HEK293 (cell line): Measurements from ENCODE around the gene OSCP1.

Experiments used
- CTCF ChIA-PET: fragments of 350-600 bp; formaldehyde crosslinking; extraction: SDS; loops from one replicate; lab custom pipeline; 2021; ENCODE audit warnings: antibody characterized with exemption; lab: Yijun Ruan, JAX
- POLR2A ChIA-PET: fragments of 300-600 bp; formaldehyde crosslinking; extraction: SDS; loops from one replicate; lab custom pipeline; 2020; ENCODE audit warnings: antibody characterized with exemption, inconsistent platforms; lab: Yijun Ruan, JAX
- H3K27ac ChIP-seq: fragments of 200-500 bp; sonication (Bioruptor generic); 2 replicates; pipeline ENCODE4 v1.5.1; 2014; ENCODE audit warnings: low read depth, low read length, control low read depth, inconsistent platforms; ENCODE audit errors: extremely low read depth
- H3K36me3 ChIP-seq, 2 experiments: fragments of 200-500 bp in 1 of 2; sonication (Bioruptor generic) in 1 of 2; 1 replicate in 1 of 2; 2 replicates in 1 of 2; pipeline ENCODE4 v1.5.1; 2014 to 2017; ENCODE audit warnings: inconsistent platforms in 2 of 2, low read length in 2 of 2; ENCODE audit not compliant: control insufficient read depth in 2 of 2, insufficient read depth in 1 of 2
- H3K4me1 ChIP-seq: fragments of 200-500 bp; sonication (Bioruptor generic); 2 replicates; pipeline ENCODE4 v1.5.1; 2014; ENCODE audit warnings: mild to moderate bottlenecking, low read length, inconsistent platforms; ENCODE audit not compliant: control insufficient read depth, insufficient read depth
- H3K4me3 ChIP-seq: 2 replicates; pipeline ENCODE4 v1.5.1; 2011; ENCODE audit warnings: low read depth, mild to moderate bottlenecking, control low read depth, low read length, moderate library complexity
- H3K9me3 ChIP-seq: fragments of 200-500 bp; sonication (Bioruptor generic); 2 replicates; pipeline ENCODE4 v1.5.1; 2014; ENCODE audit warnings: low read depth, low read length, inconsistent platforms; ENCODE audit not compliant: control insufficient read depth, insufficient read depth
- FEZF1 ChIP-seq: fragments of 450-650 bp; formaldehyde crosslinking; IDR thresholded peaks from 2 replicates; pipeline ENCODE4 v1.5.1; 2016; ENCODE audit warnings: missing biosample characterization, missing genetic modification characterization
- INSM2 ChIP-seq: fragments of 450-650 bp; formaldehyde crosslinking; IDR thresholded peaks from 2 replicates; pipeline ENCODE4 v1.5.1; 2016; ENCODE audit warnings: missing biosample characterization, missing genetic modification characterization
- KLF1 ChIP-seq: fragments of 450-650 bp; formaldehyde crosslinking; IDR thresholded peaks from 2 replicates; pipeline ENCODE4 v1.5.1; 2016; ENCODE audit warnings: missing biosample characterization, missing genetic modification characterization
- PRDM10 ChIP-seq: fragments of 450-650 bp; formaldehyde crosslinking; IDR thresholded peaks from 2 replicates; pipeline ENCODE4 v1.5.1; 2016; ENCODE audit warnings: missing biosample characterization, missing genetic modification characterization
- PRDM6 ChIP-seq: fragments of 450-650 bp; formaldehyde crosslinking; IDR thresholded peaks from 2 replicates; pipeline ENCODE4 v1.5.1; 2017; ENCODE audit warnings: missing biosample characterization, missing genetic modification characterization
- SCRT1 ChIP-seq: fragments of 450-650 bp; formaldehyde crosslinking; IDR thresholded peaks from 2 replicates; pipeline ENCODE4 v1.5.1; 2016; ENCODE audit warnings: missing biosample characterization, missing genetic modification characterization, borderline replicate concordance
- TRIM28 ChIP-seq: IDR thresholded peaks from 2 replicates; pipeline ENCODE4 v1.6.1; 2011; ENCODE audit warnings: low read length, control low read depth, borderline replicate concordance
- ZBTB26 ChIP-seq: fragments of 450-650 bp; formaldehyde crosslinking; optimal IDR thresholded peaks from 2 replicates; pipeline ENCODE3; 2016; ENCODE audit warnings: missing biosample characterization, mild to moderate bottlenecking, missing genetic modification characterization
- ZBTB7A ChIP-seq: fragments of 450-650 bp; formaldehyde crosslinking; IDR thresholded peaks from 2 replicates; pipeline ENCODE4 v1.5.1; 2016; ENCODE audit warnings: low read depth, missing biosample characterization, missing genetic modification characterization
- ZNF148 ChIP-seq: fragments of 450-650 bp; formaldehyde crosslinking; IDR thresholded peaks from 2 replicates; pipeline ENCODE4 v1.5.0; 2017; ENCODE audit warnings: missing biosample characterization, missing genetic modification characterization, borderline replicate concordance
- ZNF155 ChIP-seq: fragments of 450-650 bp; formaldehyde crosslinking; IDR thresholded peaks from 2 replicates; pipeline ENCODE4 v1.5.1; 2016; ENCODE audit warnings: missing biosample characterization, missing genetic modification characterization
- ZNF266 ChIP-seq: fragments of 450-650 bp; formaldehyde crosslinking; IDR thresholded peaks from 2 replicates; pipeline ENCODE4 v1.5.1; 2016; ENCODE audit warnings: missing biosample characterization, missing genetic modification characterization, low read depth
- ZNF292 ChIP-seq: fragments of 450-650 bp; formaldehyde crosslinking; IDR thresholded peaks from 2 replicates; pipeline ENCODE4 v1.5.1; 2016; ENCODE audit warnings: low read depth, missing biosample characterization, missing genetic modification characterization, borderline replicate concordance
- ZNF341 ChIP-seq: fragments of 450-650 bp; formaldehyde crosslinking; IDR thresholded peaks from 2 replicates; pipeline ENCODE4; 2016; ENCODE audit warnings: low read depth, missing biosample characterization, missing genetic modification characterization
- ZNF366 ChIP-seq: fragments of 450-650 bp; formaldehyde crosslinking; conservative IDR thresholded peaks from 2 replicates; pipeline ENCODE4 v1.5.1; 2016; ENCODE audit warnings: missing biosample characterization, missing genetic modification characterization
- ZNF398 ChIP-seq: fragments of 450-650 bp; formaldehyde crosslinking; IDR thresholded peaks from 2 replicates; pipeline ENCODE4 v1.5.1; 2017; ENCODE audit warnings: missing biosample characterization, missing genetic modification characterization
- ZNF513 ChIP-seq: fragments of 450-650 bp; IDR thresholded peaks from 2 replicates; pipeline ENCODE4 v1.5.1; 2018; ENCODE audit warnings: missing biosample characterization, missing genetic modification characterization
- ZNF548 ChIP-seq: fragments of 450-650 bp; formaldehyde crosslinking; IDR thresholded peaks from 2 replicates; pipeline ENCODE4 v1.5.1; 2016; ENCODE audit warnings: missing biosample characterization, missing genetic modification characterization
- ZNF623 ChIP-seq: fragments of 450-650 bp; formaldehyde crosslinking; IDR thresholded peaks from 2 replicates; pipeline ENCODE4 v1.5.1; 2016; ENCODE audit warnings: missing biosample characterization, missing genetic modification characterization
- ZNF677 ChIP-seq: fragments of 450-650 bp; IDR thresholded peaks from 2 replicates; pipeline ENCODE4 v1.5.0; 2018; ENCODE audit warnings: missing biosample characterization, mild to moderate bottlenecking, missing genetic modification characterization, moderate library complexity
- ZNF791 ChIP-seq: fragments of 450-650 bp; formaldehyde crosslinking; IDR thresholded peaks from 2 replicates; pipeline ENCODE4 v1.5.1; 2016; ENCODE audit warnings: missing biosample characterization, missing genetic modification characterization
- ZSCAN16 ChIP-seq: fragments of 450-650 bp; formaldehyde crosslinking; IDR thresholded peaks from 2 replicates; pipeline ENCODE4 v1.5.1; 2016; ENCODE audit warnings: missing biosample characterization, missing genetic modification characterization

Gene OSCP1

GRCh38 chr1:36467700-36468455 lies 17.6 kb upstream of the OSCP1 start (continued):
- no peak for TF ChIP-seq ZBTB26
- no peak for TF ChIP-seq ZNF513
- TF ChIP-seq ZNF791: no peak
- no peak for TF ChIP-seq ZNF677
- TF ChIP-seq ZNF548 (tag by site-specific recombination): no peak
- no peak for TF ChIP-seq ZSCAN16

GRCh38 chr1:36467027-36467410 lies 16.8 kb upstream of the OSCP1 start:
- no peak overlapping the region for H3K27ac ChIP-seq
- no peaks in the 10 kb centered on the region for H3K9me3 ChIP-seq
- CTCF ChIA-PET: no interaction called here
- peaks cover 0 to 5% of the 10 kb centered on the region in 2 experiments; a peak in 1 of 3 replicates for H3K36me3 ChIP-seq
- POLR2A ChIA-PET: no interaction called here
- H3K4me1 ChIP-seq: no peaks in the 10 kb centered on the region
- no peak overlapping the region for H3K4me3 ChIP-seq
- TF ChIP-seq ZNF155 (tag by site-specific recombination) (no peak), ZNF366 (tag by site-specific recombination) (no peak), ZNF266 (tag by site-specific recombination) (no peak), ZNF398 (tag by site-specific recombination) (no peak), TRIM28 (no peak), PRDM10 (tag by site-specific recombination) (no peak), KLF1 (no peak), ZNF341 (tag by site-specific recombination) (no peak), SCRT1 (no peak), PRDM6 (no peak), ZNF148 (no peak), FEZF1 (no peak), ZNF623 (tag by site-specific recombination) (no peak), ZNF292 (tag by site-specific recombination) (no peak), ZBTB7A (tag by site-specific recombination) (no peak), INSM2 (tag by site-specific recombination) (no peak)
